Bone marrow (tissue), 2 donors: ENCODE results near the gene TANGO6.
"Not testable (repeated sequence)": the region's sequence is repeated elsewhere in the genome, so short reads cannot be mapped to it uniquely, and the experiment has no call there.

Experiments used
- DNase-seq, 2 donors: peaks; one replicate each; lab custom pipeline; 2025; lab: John Stamatoyannopoulos, UW

TANGO6 gene

DNA sequence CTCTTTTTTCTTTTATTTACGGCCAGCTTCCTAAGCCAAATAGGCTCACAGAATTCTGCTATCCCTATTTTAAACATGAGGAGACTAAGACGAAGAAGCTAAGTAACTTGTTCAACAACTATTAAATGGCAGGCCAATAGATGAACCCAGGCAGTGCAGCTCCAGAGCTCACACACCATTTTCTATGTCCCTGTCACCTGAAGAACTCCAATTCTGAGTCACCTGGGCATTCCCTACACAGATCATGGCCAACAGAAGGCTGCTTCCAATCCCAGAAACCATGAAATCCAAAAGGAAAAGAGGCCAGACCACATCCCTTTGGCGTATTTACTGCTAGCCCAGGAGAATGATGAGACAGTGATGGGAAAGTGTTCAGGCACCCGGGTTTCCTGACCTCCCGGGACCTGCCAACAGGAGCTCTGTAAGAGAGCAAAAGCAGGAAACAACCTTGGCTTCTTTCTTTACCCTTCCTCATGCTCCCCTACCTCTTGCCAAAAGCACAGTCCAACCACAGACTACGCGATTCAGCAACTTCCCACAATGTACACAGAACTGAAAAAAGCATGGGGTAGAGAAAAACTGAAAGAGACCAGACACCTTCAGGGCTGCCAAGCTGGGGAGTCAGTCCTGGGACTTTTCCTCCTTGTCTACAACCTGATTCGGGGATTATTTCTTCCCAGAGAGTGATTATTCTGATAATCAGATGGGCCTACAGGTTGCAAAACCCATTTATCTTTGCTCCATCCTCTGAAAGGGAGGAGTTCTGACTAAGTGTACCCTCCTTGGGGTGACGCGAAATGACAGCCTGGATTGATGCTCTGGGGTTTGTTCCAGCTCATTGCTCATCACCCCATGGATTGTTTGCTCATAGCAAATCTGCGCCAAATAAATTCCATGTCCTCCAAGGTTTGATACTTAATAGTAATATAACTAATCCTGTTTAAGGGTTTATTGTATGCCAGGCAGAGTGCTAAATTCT is 214.4 kb downstream of the TANGO6 start:
- DNase-seq: no peak

DNA sequence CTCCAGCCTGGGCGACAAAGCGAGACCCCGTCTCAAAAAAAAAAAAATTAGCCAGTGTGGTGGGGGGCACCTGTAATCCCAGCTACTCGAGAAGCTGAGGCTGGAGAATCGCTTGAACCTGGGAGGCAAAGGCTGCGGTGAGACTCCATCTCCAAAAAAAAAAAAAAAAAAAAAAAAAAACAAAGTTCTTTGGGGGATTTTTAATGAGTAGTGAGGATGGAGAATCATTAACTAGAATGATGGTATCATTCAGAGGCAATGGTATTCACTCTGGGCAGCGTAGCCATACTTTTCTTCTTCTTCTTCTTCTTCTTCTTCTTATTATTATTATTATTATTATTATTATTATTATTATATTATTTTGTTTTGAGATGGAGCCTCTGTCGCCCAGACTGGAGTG is 220.2 kb downstream of the TANGO6 start:
- DNase-seq: not testable (repeated sequence)

DNA sequence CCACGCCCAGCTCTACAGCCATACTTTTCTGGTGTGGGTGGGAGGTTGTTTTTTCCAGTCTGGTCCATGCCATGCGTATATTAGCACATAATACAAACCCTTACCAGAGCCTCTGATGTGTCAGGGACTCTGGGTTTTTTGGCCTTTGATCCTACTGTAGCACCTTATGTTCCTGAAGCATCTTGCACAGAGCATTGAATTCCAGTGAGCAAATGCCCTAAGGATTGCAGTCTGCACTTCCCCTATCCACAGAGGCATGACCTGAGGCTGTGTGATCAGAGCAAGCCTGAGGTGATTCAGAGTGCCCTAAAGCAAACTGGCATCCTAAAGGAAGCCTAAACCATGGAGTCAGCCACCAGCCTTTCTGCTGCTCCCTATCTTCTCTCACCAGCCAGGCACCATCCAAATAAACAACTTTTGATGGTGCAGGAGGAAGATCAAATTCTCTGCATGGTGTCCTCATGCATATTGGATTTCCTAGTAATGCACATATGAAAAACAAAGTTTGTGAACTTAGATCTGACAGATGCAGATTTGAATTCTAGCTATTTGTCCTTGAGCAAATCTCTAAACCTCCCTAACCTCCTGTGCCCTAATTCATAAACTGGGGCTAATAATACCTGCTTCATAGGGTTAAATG is 220.9 kb downstream of the TANGO6 start:
- DNase-seq: no peak

DNA sequence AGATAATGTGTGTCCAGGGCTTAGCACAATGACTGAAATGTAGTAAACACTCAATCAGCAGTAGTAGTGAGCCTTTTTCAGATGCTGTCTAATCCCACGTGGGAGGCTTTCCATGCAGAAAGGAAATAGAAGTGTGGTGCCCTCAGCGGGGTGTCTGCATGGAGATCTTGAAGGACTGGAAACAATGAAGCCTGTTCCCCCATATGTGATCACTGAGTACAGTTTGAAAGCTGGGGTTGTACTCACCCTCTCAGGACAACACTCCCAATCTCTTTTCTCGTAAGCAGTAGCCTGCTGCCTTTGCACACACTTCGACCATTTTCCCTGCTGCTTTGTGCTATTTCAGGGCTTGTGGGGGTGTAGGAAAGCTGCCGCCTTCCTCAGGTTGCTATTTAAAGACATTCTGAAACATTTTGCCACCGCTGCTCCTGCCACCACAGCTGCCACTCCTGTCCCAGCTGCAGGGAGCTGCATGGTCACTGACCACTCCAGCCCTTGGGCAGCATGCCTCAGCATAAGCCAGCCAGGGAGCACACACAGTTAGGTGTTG is 221.5 kb downstream of the TANGO6 start:
- no peak for DNase-seq

DNA sequence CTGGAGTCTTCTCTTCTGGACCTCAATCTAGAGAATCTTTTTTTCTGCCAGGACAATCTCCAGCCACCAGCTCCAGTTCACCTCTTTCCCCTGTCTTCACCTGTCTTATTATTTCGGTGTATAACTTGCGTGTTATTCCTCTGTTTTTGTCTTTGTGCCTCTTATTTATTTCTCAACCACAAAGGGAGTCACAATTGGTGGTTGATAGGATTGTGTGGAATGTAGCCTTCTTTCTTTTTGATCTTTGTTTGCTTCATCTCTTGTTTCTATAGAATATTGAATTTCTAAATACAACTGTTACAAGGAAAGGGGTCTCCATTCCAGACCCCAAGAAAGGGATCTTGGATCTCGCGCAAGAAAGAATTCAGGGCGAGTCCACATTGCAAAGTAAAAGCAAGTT is 226.2 kb downstream of the TANGO6 start:
- no peak for DNase-seq

GRCh38 chr16:69071036-69071435 is 227.7 kb downstream of the TANGO6 start:
- DNase-seq: no peak

GRCh38 chr16:69072640-69072974 is 229.3 kb downstream of the TANGO6 start:
- DNase-seq: no peak

GRCh38 chr16:69073181-69073702 is 229.9 kb downstream of the TANGO6 start:
- no peak for DNase-seq

DNA sequence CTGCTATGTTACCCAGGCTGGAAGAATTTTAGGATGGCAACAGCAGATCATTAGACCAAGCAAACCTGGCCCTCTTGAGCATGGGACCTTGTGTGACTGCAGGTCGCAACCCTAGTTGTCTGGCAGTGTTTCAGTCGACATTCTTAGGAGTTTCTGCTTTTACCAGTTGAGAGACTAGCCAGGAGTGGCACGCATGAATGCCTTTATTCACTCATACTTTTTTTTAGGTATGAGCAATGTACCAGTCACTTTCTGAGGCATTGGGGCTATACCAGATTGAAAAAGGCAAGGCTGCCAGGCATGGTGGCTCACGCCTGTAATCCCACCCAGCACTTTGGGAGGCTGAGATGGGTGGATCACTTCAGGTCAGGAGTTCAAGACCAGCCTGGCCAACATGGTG is 233.9 kb downstream of the TANGO6 start:
- DNase-seq: no peak

- DNase-seq: no peak
These were observed 234.7 kb downstream of the TANGO6 start for GRCh38 chr16:69078073-69078472.

DNA sequence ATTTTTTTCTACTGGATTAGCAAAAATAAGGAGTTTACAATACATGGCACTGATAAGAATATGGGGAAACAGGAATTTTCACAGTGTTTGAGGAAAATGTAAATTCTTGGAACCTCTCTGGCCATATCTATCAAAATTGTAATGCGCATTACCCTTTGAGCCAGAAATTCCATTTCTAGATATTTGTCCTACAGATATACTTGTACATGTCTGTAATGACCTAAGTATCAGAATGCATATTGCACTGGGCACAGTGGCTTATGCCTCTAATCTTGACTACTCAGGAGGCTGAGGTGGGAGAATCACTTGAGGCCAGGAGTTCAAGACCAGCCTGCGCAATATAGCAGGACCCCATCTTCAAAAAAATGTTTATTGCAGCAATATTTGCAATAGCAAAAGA is 236.4 kb downstream of the TANGO6 start:
- DNase-seq: no peak

DNA sequence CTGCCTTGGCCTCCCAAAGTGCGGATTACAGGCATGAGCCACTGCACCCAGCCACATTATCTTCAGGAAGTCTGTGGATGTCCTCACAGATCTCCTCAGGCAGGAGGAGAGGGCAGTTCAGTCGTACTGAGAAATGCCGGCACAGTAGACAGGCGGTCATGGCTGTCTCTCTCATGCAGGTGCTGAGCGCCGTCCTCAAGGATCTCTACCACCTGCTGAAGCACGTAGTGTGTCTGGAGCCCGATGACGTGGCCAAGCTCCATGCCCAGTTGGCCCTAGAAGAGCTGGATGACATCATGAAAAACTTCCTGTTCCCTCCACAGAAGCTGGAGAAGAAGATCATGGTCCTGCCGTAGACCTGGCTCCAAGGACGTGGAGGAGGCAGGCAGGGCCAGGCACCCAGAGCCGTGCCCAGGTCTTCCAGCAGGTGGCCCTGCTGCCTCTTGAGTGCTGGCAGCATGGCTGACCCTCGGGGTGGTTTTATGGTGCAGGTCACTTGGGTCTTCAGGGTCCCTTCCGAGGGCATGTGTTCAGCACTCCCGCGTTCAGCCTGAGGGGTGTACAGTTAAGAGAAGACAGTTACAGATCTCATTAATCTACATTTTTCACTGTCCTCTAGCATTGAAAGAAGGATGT is 240.1 kb downstream of the TANGO6 start:
- DNase-seq: no peak

GRCh38 chr16:69084289-69084688 is 241.0 kb downstream of the TANGO6 start:
- DNase-seq: no peak

- no peak for DNase-seq
These were observed 241.8 kb downstream of the TANGO6 start for GRCh38 chr16:69085032-69085695.

DNA sequence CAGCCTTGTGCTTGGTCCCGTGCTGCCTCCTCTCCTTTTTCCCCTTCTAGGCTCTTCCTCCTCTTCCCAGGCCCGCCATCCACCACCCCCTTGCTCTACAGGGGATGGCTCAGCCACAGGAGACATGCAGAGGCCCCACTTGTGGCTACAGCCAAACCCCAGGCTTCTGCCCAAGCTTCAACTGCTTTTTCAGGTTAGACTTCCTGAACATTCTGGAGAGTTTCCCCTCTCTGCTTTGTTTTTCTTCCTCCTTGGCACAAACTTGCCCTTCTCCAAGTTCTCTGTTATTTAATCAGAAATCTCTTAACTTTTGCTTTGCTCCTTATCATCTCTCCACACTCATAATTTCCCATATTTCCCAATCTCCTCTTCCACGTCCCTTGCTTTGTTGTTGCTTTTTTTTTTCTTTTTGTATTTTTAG is 243.8 kb downstream of the TANGO6 start:
- no peak for DNase-seq

DNA sequence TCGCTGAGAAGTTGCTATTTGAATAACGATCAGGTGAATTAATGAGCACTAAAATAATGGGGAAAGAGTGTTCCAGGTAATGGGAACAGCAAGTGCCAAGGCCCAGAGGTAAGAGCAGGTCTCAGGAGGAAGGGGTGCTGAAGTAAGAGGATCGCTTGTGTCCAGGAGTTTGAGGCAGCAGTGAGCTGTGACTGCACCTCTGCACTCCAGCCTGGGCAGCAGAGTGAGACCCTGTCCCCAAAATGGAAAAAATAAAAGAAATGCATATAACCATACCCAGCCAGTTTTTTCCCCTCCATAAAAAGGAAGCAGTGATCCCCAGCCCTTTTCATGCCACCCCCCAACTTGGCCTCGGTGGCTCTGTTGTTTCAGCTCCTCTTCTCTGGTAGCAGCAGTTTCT is 245.4 kb downstream of the TANGO6 start:
- DNase-seq: no peak

DNA sequence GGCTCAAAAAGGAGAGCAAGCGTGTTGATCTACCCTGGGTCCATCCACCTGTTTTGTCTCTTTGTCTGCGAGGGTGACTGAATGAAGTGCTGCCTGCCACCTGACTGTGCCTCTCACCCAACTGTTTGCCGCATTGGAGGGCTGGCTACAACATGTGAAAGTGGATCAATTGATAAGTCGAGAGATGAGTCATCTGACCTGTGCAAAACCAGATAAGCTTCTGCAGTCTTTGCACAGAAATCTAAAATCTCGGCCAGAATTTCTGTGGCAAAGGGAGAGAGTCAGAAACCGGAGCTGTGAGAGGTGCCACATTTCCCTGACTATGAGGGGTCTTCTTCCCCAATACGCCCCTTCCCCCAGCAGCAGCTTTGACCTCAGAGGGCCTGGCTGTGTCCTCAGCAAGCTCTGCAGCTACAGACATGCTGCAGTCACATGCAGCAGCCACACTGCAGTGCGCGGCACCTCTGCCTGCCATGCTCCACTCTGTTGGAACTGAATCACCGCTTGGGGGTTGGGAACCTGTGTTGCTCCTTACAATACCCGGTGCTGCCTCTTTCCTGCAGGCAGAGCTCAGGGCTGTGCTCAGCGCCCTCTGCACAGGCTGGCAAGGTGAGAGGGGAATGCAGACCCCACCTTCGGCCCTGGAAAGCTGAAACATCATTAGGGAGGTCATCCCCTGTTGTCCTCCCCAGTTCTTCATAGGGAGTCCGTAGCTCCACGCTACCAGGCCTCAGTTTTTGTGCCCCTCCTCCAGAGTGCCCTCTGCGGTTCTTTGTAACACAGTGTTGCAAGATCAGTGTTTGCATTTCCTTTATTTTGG is 246.0 kb downstream of the TANGO6 start:
- DNase-seq: no peak

- no peak for DNase-seq
These were observed 250.6 kb downstream of the TANGO6 start for GRCh38 chr16:69093974-69094373.

- DNase-seq: no peak
These were observed 251.2 kb downstream of the TANGO6 start for GRCh38 chr16:69094501-69094900.

DNA sequence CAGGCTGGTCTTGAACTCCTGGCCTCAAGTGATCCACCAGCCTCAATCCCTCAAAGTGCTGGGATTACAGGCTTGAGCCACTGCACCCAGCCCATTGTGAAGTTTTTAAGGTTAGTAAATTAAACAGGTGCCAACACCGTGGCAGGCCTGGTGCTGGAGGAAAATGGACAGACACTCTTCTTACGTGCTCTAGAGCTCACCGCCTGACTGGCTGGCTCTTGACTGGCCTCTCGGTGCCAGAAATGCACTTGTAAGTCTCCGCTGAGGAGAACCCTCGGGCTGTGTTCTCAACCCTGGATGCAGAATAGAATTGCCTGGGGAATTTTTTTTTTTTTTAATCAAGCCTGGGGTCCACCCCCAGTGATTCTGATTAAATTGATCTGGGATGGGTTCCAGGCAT is 251.9 kb downstream of the TANGO6 start:
- no peak for DNase-seq

- no peak for DNase-seq
These were observed 256.9 kb downstream of the TANGO6 start for GRCh38 chr16:69100071-69100691.
